Stimulated activated naive CD8-positive, alpha-beta T cell treated with anti-CD3 and anti-CD28 coated beads, Interleukin-15, Interleukin-2, amounts not matched to agents 100 ng/mL and 50 ng/mL, for 24 hours (primary cell): Measurements from ENCODE around the gene BSX.

Experiments used
- H3K27ac Mint-ChIP-seq: one replicate; pipeline ENCODE4 v1.8.0; 2021; ENCODE audit warnings: mild to moderate bottlenecking, mixed read lengths
- H3K27me3 Mint-ChIP-seq: one replicate; pipeline ENCODE4 v1.8.0; 2021; ENCODE audit warnings: mixed read lengths
- H3K36me3 Mint-ChIP-seq: one replicate; pipeline ENCODE4 v1.8.0; 2021; ENCODE audit warnings: low read depth, mixed read lengths
- H3K4me1 Mint-ChIP-seq: one replicate; pipeline ENCODE4 v1.8.0; 2021; ENCODE audit warnings: low read depth, mixed read lengths
- H3K4me3 Mint-ChIP-seq: one replicate; pipeline ENCODE4 v1.8.0; 2021; ENCODE audit warnings: mild to moderate bottlenecking, mixed read lengths
- H3K9me3 Mint-ChIP-seq: one replicate; pipeline ENCODE4 v1.8.0; 2021; ENCODE audit warnings: mixed read lengths

BSX gene

GRCh38 chr11:122978299-122978620, 3.4 kb downstream of the BSX start:
- Mint-ChIP-seq H3K9me3 (no peaks in the 10 kb centered on the region), H3K4me1 (peaks cover 35% of the 10 kb centered on the region), H3K36me3 (peaks cover 4% of the 10 kb centered on the region), H3K4me3 (no peak overlapping the region), H3K27ac (no peak overlapping the region), H3K27me3 (peaks cover 95% of the 10 kb centered on the region)

GRCh38 chr11:122977470-122978298, 4.0 kb downstream of the BSX start:
- Mint-ChIP-seq H3K4me1 (peaks cover 29% of the 10 kb centered on the region), H3K27ac (no peak overlapping the region), H3K4me3 (no peak overlapping the region), H3K9me3 (no peaks in the 10 kb centered on the region), H3K36me3 (peaks cover 4% of the 10 kb centered on the region), H3K27me3 (peaks cover 95% of the 10 kb centered on the region)

DNA sequence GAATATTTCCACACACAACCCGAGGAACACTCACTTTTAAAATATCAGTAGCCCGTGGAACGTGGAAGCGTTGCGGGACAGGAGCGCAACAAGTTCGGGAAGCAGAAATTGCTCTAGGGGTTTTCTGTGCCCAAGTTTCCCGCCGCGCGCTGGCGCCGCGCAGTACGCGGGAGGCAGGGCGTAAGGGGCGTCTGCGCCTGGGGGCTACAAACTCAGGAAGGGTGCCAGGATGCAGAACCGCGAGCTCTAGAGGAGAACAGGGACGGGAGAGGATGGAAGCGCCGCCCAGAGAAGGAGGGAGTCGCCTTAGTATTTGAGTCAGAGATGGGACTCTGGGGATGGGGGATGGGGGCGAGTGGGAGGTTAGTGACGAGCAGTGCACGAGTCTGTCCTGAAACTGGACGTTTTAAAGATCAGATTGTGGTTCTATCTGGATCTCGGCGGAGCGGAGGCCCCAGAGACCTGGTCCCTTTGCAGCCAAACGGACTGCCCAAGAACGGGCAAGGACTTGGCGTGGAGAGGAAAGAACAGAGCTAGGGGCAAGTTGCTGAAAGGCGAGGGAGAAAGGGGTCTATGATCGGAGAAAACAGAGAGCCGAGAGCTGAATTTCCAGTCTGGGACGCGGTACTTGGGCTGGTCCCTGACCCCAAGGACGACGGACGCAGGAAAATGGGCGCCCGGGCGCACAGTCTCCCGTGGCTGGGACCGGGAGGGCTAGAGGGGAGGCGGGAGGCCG, 4.7 kb downstream of the BSX start:
- H3K4me1 Mint-ChIP-seq = peaks cover 29% of the 10 kb centered on the region
- no peaks in the 10 kb centered on the region for H3K9me3 Mint-ChIP-seq
- H3K27me3 Mint-ChIP-seq = peaks cover 92% of the 10 kb centered on the region
- peaks cover 4% of the 10 kb centered on the region for H3K36me3 Mint-ChIP-seq
- no peak overlapping the region for H3K27ac Mint-ChIP-seq
- H3K4me3 Mint-ChIP-seq = peak overlapping the region; percentile 65

DNA sequence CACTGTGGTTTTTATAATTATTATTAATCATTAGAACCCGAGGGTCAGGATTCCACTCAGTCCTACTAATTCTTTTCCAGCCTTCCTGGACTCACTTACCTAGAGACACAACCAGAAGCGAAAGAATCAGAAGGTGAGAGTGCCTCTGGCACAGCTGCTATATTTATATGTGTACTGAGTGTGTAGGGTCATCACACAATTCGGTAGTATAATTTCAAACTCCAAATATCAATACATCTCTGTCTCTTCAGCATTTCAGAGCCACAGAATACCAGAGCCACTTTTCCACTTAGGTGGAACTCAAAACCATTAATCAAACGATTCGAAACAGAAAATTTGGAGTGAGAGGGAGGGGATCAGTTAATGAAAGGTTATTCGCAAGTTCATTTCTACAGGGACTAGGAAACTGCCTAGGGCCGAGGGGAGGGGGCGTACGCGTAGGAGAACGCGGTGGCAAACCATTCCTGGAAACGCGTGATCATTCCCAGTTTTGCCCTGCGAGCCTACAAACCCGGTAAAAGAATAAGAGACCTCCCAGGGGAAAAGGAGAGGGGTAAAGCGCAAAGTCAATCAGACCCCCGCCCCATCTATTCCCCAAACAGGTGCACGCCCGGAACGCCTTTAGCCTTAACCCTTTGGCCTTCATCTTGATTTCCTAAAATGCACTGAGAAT, 5.4 kb downstream of the BSX start:
- H3K27ac Mint-ChIP-seq = no peak overlapping the region
- H3K27me3 Mint-ChIP-seq = peaks cover 87% of the 10 kb centered on the region
- H3K4me1 Mint-ChIP-seq = peaks cover 29% of the 10 kb centered on the region
- peaks cover 4% of the 10 kb centered on the region for H3K36me3 Mint-ChIP-seq
- peak overlapping the region; percentile 65 for H3K4me3 Mint-ChIP-seq
- no peaks in the 10 kb centered on the region for H3K9me3 Mint-ChIP-seq

DNA sequence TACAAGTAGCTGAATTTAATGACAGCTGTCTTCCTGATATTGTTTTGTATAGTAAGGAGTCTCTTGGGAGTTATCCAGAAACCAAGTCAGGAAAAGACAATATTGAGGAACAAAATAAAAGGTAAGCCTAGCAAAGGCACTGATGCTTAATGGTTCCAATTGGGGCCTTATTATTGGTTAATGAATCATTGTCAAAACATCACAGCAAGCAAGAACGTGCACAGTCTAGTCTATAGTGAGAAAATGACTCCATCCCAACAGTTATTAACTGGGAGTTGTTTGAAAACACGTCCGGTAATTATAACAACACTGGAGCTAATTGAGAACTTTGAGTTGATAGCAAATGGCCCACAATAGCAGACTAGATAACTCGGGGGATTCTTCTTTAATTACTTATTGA, 17.7 kb downstream of the BSX start:
- H3K4me3 Mint-ChIP-seq = no peak overlapping the region
- H3K9me3 Mint-ChIP-seq = peaks cover 8% of the 10 kb centered on the region
- H3K36me3 Mint-ChIP-seq = no peaks in the 10 kb centered on the region
- no peaks in the 10 kb centered on the region for H3K4me1 Mint-ChIP-seq
- H3K27ac Mint-ChIP-seq = no peak overlapping the region
- peaks cover 44% of the 10 kb centered on the region for H3K27me3 Mint-ChIP-seq

DNA sequence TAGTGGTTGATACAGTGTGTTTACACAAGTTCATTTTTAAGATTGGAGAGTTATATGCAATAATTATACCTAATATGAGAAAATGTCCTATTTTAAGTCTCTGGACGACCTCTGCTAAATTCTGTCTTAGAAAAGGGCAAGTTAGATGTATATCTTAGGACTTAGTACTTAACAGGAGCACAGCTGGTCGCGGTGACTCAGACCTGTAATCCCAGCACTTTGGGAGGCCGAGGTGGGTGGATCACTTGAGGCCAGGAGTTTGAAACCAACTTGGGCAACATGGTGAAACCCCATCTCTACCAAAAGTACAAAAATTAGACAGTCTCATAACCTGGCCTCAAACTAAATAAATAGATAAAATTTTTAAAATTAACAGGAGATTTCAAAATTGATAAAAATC, 27.2 kb downstream of the BSX start:
- Mint-ChIP-seq H3K9me3 (no peaks in the 10 kb centered on the region), H3K27me3 (no peaks in the 10 kb centered on the region), H3K4me1 (peaks cover 5% of the 10 kb centered on the region), H3K27ac (no peak overlapping the region), H3K4me3 (no peak overlapping the region), H3K36me3 (no peaks in the 10 kb centered on the region)

GRCh38 chr11:122951211-122951610, 30.4 kb downstream of the BSX start:
- H3K4me3 Mint-ChIP-seq = no peak overlapping the region
- peaks cover 5% of the 10 kb centered on the region for H3K4me1 Mint-ChIP-seq
- H3K9me3 Mint-ChIP-seq = no peaks in the 10 kb centered on the region
- peaks cover 7% of the 10 kb centered on the region for H3K36me3 Mint-ChIP-seq
- no peaks in the 10 kb centered on the region for H3K27me3 Mint-ChIP-seq
- no peak overlapping the region for H3K27ac Mint-ChIP-seq

GRCh38 chr11:122938557-122938956, 43.1 kb downstream of the BSX start:
- no peak overlapping the region for H3K27ac Mint-ChIP-seq
- no peaks in the 10 kb centered on the region for H3K9me3 Mint-ChIP-seq
- no peaks in the 10 kb centered on the region for H3K27me3 Mint-ChIP-seq
- H3K4me1 Mint-ChIP-seq = no peaks in the 10 kb centered on the region
- no peaks in the 10 kb centered on the region for H3K36me3 Mint-ChIP-seq
- H3K4me3 Mint-ChIP-seq = no peak overlapping the region

DNA sequence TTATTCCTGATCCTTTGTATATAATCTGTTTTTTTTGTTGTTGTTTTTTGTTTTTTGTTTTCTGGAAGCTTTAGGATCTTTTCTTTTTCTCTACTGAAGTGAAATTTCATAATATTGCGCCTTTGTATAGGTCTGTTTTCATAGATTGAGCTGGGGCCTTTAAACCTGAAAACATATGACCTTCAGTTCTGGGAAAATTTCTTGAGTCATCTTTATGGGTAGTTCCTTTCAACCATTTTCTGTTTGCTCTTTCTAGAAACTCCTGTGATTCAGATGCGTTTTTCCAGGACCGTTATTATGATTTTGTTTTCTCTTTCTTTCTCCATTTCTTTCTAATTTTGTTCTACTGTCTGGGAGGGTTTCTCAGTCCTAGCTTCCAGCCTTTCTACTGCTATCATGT, 43.7 kb downstream of the BSX start:
- Mint-ChIP-seq H3K27me3 (no peaks in the 10 kb centered on the region), H3K36me3 (no peaks in the 10 kb centered on the region), H3K9me3 (no peaks in the 10 kb centered on the region), H3K4me1 (no peaks in the 10 kb centered on the region), H3K27ac (no peak overlapping the region), H3K4me3 (no peak overlapping the region)

DNA sequence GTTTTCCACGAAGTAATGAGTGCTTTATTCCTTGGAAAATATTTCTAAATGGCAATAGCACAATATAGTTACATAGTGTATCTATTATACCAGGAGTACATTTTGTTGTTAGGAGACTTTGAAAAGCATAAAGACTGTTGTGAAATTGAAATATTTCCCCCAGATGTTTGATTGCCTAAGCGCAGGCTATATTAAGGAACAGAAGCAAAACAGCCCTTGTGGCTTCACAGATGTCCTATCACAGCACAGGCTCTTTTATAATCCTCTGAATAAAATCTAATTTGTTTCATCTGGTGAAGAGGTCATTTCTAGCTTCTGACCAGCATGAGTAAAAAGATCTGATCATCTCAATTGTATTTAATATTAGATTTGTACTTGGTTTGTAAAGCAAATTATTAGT, 48.2 kb downstream of the BSX start:
- H3K4me3 Mint-ChIP-seq = no peak overlapping the region
- no peaks in the 10 kb centered on the region for H3K9me3 Mint-ChIP-seq
- H3K27me3 Mint-ChIP-seq = no peaks in the 10 kb centered on the region
- H3K4me1 Mint-ChIP-seq = no peaks in the 10 kb centered on the region
- no peaks in the 10 kb centered on the region for H3K36me3 Mint-ChIP-seq
- no peak overlapping the region for H3K27ac Mint-ChIP-seq

- Mint-ChIP-seq H3K9me3 (no peaks in the 10 kb centered on the region), H3K4me3 (no peak overlapping the region), H3K27ac (no peak overlapping the region), H3K27me3 (no peaks in the 10 kb centered on the region), H3K4me1 (no peaks in the 10 kb centered on the region), H3K36me3 (no peaks in the 10 kb centered on the region)
These were observed 50.1 kb downstream of the BSX start for GRCh38 chr11:122931510-122931909.
